DMS153 treated with DMSO at 0.1 percent for 48 hours (cell line): Measurements from ENCODE around the gene PLCL1.

Source experiments
- DNase-seq: peaks from one replicate; lab custom pipeline; 2025; ENCODE audit not compliant: unreplicated experiment; lab: John Stamatoyannopoulos, UW

The PLCL1 gene

GRCh38 chr2:197852108-197852507, 47.7 kb downstream of the PLCL1 start:
- DNase-seq = no peak

GRCh38 chr2:197853549-197853948, 49.2 kb downstream of the PLCL1 start:
- no peak for DNase-seq

- no peak for DNase-seq
Measured at GRCh38 chr2:197857476-197858107, 53.2 kb downstream of the PLCL1 start.

- no peak for DNase-seq
Measured at GRCh38 chr2:197858607-197859140, 54.3 kb downstream of the PLCL1 start.

- no peak for DNase-seq
Measured at GRCh38 chr2:197862246-197862955, 58.0 kb downstream of the PLCL1 start.

- DNase-seq = no peak
Measured at GRCh38 chr2:197863744-197864143, 59.4 kb downstream of the PLCL1 start.

GRCh38 chr2:197866455-197866854, 62.1 kb downstream of the PLCL1 start:
- no peak for DNase-seq

- no peak for DNase-seq
Measured at GRCh38 chr2:197867033-197867432, 62.6 kb downstream of the PLCL1 start.

- DNase-seq = no peak
Measured at GRCh38 chr2:197867624-197868023, 63.2 kb downstream of the PLCL1 start.

GRCh38 chr2:197868206-197868605, 63.8 kb downstream of the PLCL1 start:
- no peak for DNase-seq

- DNase-seq = no peak
Measured at GRCh38 chr2:197869041-197869440, 64.6 kb downstream of the PLCL1 start.

- no peak for DNase-seq
Measured at GRCh38 chr2:197869501-197870111, 65.2 kb downstream of the PLCL1 start.

GRCh38 chr2:197870137-197870536, 65.7 kb downstream of the PLCL1 start:
- DNase-seq = no peak

- peak; percentile 32 for DNase-seq
Measured at GRCh38 chr2:197871780-197872456, 67.5 kb downstream of the PLCL1 start.

GRCh38 chr2:197873293-197873701, 68.9 kb downstream of the PLCL1 start:
- no peak for DNase-seq

- DNase-seq = no peak
Measured at GRCh38 chr2:197875763-197876162, 71.4 kb downstream of the PLCL1 start.

- DNase-seq = no peak
Measured at GRCh38 chr2:197876524-197876923, 72.1 kb downstream of the PLCL1 start.

- no peak for DNase-seq
Measured at GRCh38 chr2:197877038-197877437, 72.6 kb downstream of the PLCL1 start.

GRCh38 chr2:197878792-197879191, 74.4 kb downstream of the PLCL1 start:
- no peak for DNase-seq

- DNase-seq = no peak
Measured at GRCh38 chr2:197879812-197880408, 75.5 kb downstream of the PLCL1 start.
